ENCODE data around the gene RGPD3.
"Not testable (repeated sequence)": the region's sequence is repeated elsewhere in the genome, so short reads cannot be mapped to it uniquely, and the experiment has no call there.

The RGPD3 gene

GRCh38 chr2:106486551-106487385, 18.6 kb upstream of the RGPD3 start, which contains the start of gene CD8B2:
Gene CD8B2, plus strand, starts transcription at chr2:106487364. Its CDS starts 63 bp downstream, at chr2:106487427.
- not testable (repeated sequence) for DNase-seq (ENCODE audit: low spot score)

- DNase-seq (ENCODE audit: low spot score) = not testable (repeated sequence)
Observed at GRCh38 chr2:106479563-106479962, 11.3 kb upstream of the RGPD3 start.

GRCh38 chr2:106477647-106478046, 9.4 kb upstream of the RGPD3 start:
- DNase-seq (ENCODE audit: low spot score) = not testable (repeated sequence)

GRCh38 chr2:106470658-106471057, 2.4 kb upstream of the RGPD3 start:
- DNase-seq (ENCODE audit: low spot score) = not testable (repeated sequence)

GRCh38 chr2:106467516-106467915, 697 bp downstream of the RGPD3 start:
- not testable (repeated sequence) for DNase-seq (ENCODE audit: low spot score)

GRCh38 chr2:106461882-106462281, 6.3 kb downstream of the RGPD3 start:
- not testable (repeated sequence) for DNase-seq (ENCODE audit: low spot score)

- DNase-seq (ENCODE audit: low spot score) = not testable (repeated sequence)
Observed at GRCh38 chr2:106390680-106391079, 77.5 kb downstream of the RGPD3 start.

- DNase-seq (ENCODE audit: low spot score) = not testable (repeated sequence)
Observed at GRCh38 chr2:106388814-106389410, 79.3 kb downstream of the RGPD3 start.

GRCh38 chr2:106384548-106384947, 83.7 kb downstream of the RGPD3 start:
- DNase-seq (ENCODE audit: low spot score) = not testable (repeated sequence)

- DNase-seq (ENCODE audit: low spot score) = not testable (repeated sequence)
Observed at GRCh38 chr2:106381867-106382266, 86.3 kb downstream of the RGPD3 start.

GRCh38 chr2:106379567-106379966, 88.6 kb downstream of the RGPD3 start:
- DNase-seq (ENCODE audit: low spot score) = not testable (repeated sequence)

GRCh38 chr2:106369182-106369581, 99.0 kb downstream of the RGPD3 start:
- not testable (repeated sequence) for DNase-seq (ENCODE audit: low spot score)

GRCh38 chr2:106366204-106366885, 101.9 kb downstream of the RGPD3 start:
- no peak for DNase-seq (ENCODE audit: low spot score)

- no peak for DNase-seq (ENCODE audit: low spot score)
Observed at GRCh38 chr2:106363791-106364190, 104.4 kb downstream of the RGPD3 start.

GRCh38 chr2:106362789-106363188, 105.4 kb downstream of the RGPD3 start:
- DNase-seq (ENCODE audit: low spot score) = no peak

GRCh38 chr2:106359512-106359911, 108.7 kb downstream of the RGPD3 start:
- no peak for DNase-seq (ENCODE audit: low spot score)

GRCh38 chr2:106358521-106358920, 109.7 kb downstream of the RGPD3 start:
- no peak for DNase-seq (ENCODE audit: low spot score)

- no peak for DNase-seq (ENCODE audit: low spot score)
Observed at GRCh38 chr2:106358081-106358480, 110.1 kb downstream of the RGPD3 start.

GRCh38 chr2:106356291-106356690, 111.9 kb downstream of the RGPD3 start:
- no peak for DNase-seq (ENCODE audit: low spot score)

- DNase-seq (ENCODE audit: low spot score) = no peak
Observed at GRCh38 chr2:106353676-106354075, 114.5 kb downstream of the RGPD3 start.

- no peak for DNase-seq (ENCODE audit: low spot score)
Observed at GRCh38 chr2:106350980-106351379, 117.2 kb downstream of the RGPD3 start.

- DNase-seq (ENCODE audit: low spot score) = no peak
Observed at GRCh38 chr2:106344302-106344701, 123.9 kb downstream of the RGPD3 start.

- no peak for DNase-seq (ENCODE audit: low spot score)
Observed at GRCh38 chr2:106343274-106343673, 124.9 kb downstream of the RGPD3 start.
